Nephron progenitor cell (in vitro differentiated cells): Measurements from ENCODE around the gene LMAN2.
"Not testable (repeated sequence)": the region's sequence is repeated elsewhere in the genome, so short reads cannot be mapped to it uniquely, and the experiment has no call there.

ENCODE experiments used
- DNase-seq: peaks from one replicate; pipeline ENCODE4 v3.0.0; 2021
- H3K27ac Mint-ChIP-seq: 2 replicates; pipeline ENCODE4 v1.8.0; 2021; ENCODE audit warnings: mild to moderate bottlenecking, moderate library complexity, mixed read lengths
- H3K27me3 Mint-ChIP-seq: 2 replicates; pipeline ENCODE4 v1.8.0; 2021; ENCODE audit warnings: mild to moderate bottlenecking, low read depth, mixed read lengths; ENCODE audit not compliant: poor library complexity
- H3K36me3 Mint-ChIP-seq: 2 replicates; pipeline ENCODE4 v1.8.0; 2021; ENCODE audit warnings: low read depth, mixed read lengths
- H3K4me1 Mint-ChIP-seq: 2 replicates; pipeline ENCODE4 v1.8.0; 2021; ENCODE audit warnings: mixed read lengths
- H3K4me3 Mint-ChIP-seq: 2 replicates; pipeline ENCODE4 v1.8.0; 2021; ENCODE audit warnings: mild to moderate bottlenecking, moderate library complexity, mixed read lengths
- H3K9me3 Mint-ChIP-seq: 2 replicates; pipeline ENCODE4 v1.8.0; 2021; ENCODE audit warnings: mild to moderate bottlenecking, moderate library complexity, mixed read lengths
- CTCF ChIP-seq: fragments of 200-600 bp; sonication (generic); IDR thresholded peaks from 2 replicates; pipeline ENCODE4 v1.5.0; 2021; ENCODE audit warnings: antibody characterized with exemption

Gene LMAN2

GRCh38 chr5:177306674-177307543 lies 44.6 kb downstream of the LMAN2 start:
- H3K27me3 Mint-ChIP-seq = no peaks in the 10 kb centered on the region
- peaks cover 32% of the 10 kb centered on the region for H3K36me3 Mint-ChIP-seq
- no peak for DNase-seq
- TF ChIP-seq CTCF = no peak
- no peak overlapping the region for H3K4me3 Mint-ChIP-seq
- H3K27ac Mint-ChIP-seq = peak overlapping the region; percentile 83
- no peaks in the 10 kb centered on the region for H3K9me3 Mint-ChIP-seq
- H3K4me1 Mint-ChIP-seq = peaks cover 52% of the 10 kb centered on the region

- not testable (repeated sequence) for H3K27me3 Mint-ChIP-seq, DNase-seq, H3K9me3 Mint-ChIP-seq, H3K4me3 Mint-ChIP-seq
- H3K36me3 Mint-ChIP-seq = peaks cover 32% of the 10 kb centered on the region
- H3K27ac Mint-ChIP-seq = peak overlapping the region; percentile 82
- peaks cover 52% of the 10 kb centered on the region for H3K4me1 Mint-ChIP-seq
These were observed 45.3 kb downstream of the LMAN2 start for GRCh38 chr5:177306103-177306640.

GRCh38 chr5:177304392-177305119 lies 46.9 kb downstream of the LMAN2 start:
- Mint-ChIP-seq H3K4me1 (peaks cover 55% of the 10 kb centered on the region), H3K4me3 (peak overlapping the region; percentile 96)

GRCh38 chr5:177303925-177304391 lies 47.5 kb downstream of the LMAN2 start:
- H3K27ac Mint-ChIP-seq = peak overlapping the region; percentile 93
- peak overlapping the region; percentile 96 for H3K4me3 Mint-ChIP-seq
- peaks cover 29% of the 10 kb centered on the region for H3K36me3 Mint-ChIP-seq
- no peak for DNase-seq
- H3K27me3 Mint-ChIP-seq = no peaks in the 10 kb centered on the region
- H3K4me1 Mint-ChIP-seq = peaks cover 58% of the 10 kb centered on the region
- H3K9me3 Mint-ChIP-seq = no peaks in the 10 kb centered on the region
- no peak for TF ChIP-seq CTCF

More at GRCh38 chr5:177304392-177305119, 46.9 kb downstream of the LMAN2 start:
- Mint-ChIP-seq H3K9me3 (no peaks in the 10 kb centered on the region), H3K36me3 (peaks cover 32% of the 10 kb centered on the region), H3K27me3 (no peaks in the 10 kb centered on the region), H3K27ac (peak overlapping the region; percentile 93)
- no peak for TF ChIP-seq CTCF
- DNase-seq = peak; percentile 47

GRCh38 chr5:177303121-177303924 lies 48.1 kb downstream of the LMAN2 start, which contains the start of the genes PRELID1 and RAB24:
PRELID1 (plus strand) TSS chr5:177303799; CDS start chr5:177303986, 187 bp downstream.
RAB24 (minus strand) TSS chr5:177303719; CDS start chr5:177303288, 431 bp downstream.
- Mint-ChIP-seq H3K27ac (peak within 1 kb of the TSS; percentile 93), H3K4me3 (peak within 1 kb of the TSS; percentile 96), H3K27me3 (no peaks in the 10 kb centered on the region), H3K36me3 (peaks cover 24% of the 10 kb centered on the region), H3K4me1 (peaks cover 60% of the 10 kb centered on the region), H3K9me3 (no peaks in the 10 kb centered on the region)
- peak; percentile 97 for DNase-seq
- no peak for TF ChIP-seq CTCF
